ENCODE results near the gene HACD4. TPM values are rescaled to one million over a fixed set of nuclear protein-coding genes. Genes with fewer than 3 reads are reported as not detected.

Gene HACD4
- total and polyA plus RNA-seq, 2 experiments from 2014 or later, result 1.2 to 1.3 TPM

DNA sequence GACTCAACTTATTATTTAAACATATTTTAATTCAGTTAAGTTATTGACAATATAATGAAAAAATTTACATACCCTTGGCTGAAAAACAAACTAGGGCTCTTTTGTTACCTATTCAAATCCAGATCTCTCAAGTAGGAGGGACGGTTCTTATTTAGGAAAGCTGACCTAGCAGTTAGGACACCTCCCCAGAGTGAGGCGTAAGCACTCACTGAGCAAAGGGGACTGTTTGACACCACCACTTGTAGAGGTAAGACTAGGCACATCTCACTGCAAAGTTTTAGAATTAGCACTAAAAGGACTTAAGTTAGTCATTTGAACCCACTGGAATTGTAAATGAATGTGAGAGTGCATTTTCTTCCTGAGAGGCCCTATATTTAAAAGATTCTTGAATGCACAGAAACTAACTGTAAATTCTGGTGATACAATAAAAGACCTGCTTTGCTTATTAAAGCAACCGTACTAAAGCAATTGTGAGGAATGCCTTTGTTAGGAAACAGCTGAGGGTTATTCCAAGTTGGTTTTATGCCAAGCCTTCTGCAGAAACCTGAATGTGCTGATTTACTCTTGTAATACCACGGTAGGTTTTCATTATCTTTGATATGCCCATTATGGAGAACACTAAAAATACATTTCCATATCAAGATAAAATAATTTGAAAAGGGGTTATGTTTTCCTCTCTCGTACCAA lies 16.2 kb downstream of the HACD4 start:
- Histone ChIP-seq H3K79me2 (no peaks in the 10 kb centered on the region), H3K4me1 (ENCODE audit: insufficient read depth) (no peaks in the 10 kb centered on the region), H3K4me2 (no peak overlapping the region), H3K36me3 (replicated peaks; ENCODE audit: insufficient read depth, low read depth) (no peaks in the 10 kb centered on the region), H3K9me2 (replicated peaks; ENCODE audit: insufficient read depth) (no peaks in the 10 kb centered on the region), H3K27ac (no peak overlapping the region), H2AFZ (no peak overlapping the region), H3K9me3 (ENCODE audit: low read depth) (no peaks in the 10 kb centered on the region), H4K20me1 (ENCODE audit: insufficient read depth, poor library complexity, severe bottlenecking) (no peaks in the 10 kb centered on the region), H3K27me3 (no peaks in the 10 kb centered on the region), H3K4me3 (no peak overlapping the region)
- 75% methylated on average over 5 of the region's 5 CpGs for WGBS (ENCODE audit: low lambda C conversion rate, missing lambda C conversion rate)
- no peak for TF ChIP-seq EZH2phosphoT487 (IDR thresholded peaks at IDR 0.05; ENCODE audit: low read depth, severe bottlenecking, unreplicated experiment)
- TF ChIP-seq, protein P1, sequence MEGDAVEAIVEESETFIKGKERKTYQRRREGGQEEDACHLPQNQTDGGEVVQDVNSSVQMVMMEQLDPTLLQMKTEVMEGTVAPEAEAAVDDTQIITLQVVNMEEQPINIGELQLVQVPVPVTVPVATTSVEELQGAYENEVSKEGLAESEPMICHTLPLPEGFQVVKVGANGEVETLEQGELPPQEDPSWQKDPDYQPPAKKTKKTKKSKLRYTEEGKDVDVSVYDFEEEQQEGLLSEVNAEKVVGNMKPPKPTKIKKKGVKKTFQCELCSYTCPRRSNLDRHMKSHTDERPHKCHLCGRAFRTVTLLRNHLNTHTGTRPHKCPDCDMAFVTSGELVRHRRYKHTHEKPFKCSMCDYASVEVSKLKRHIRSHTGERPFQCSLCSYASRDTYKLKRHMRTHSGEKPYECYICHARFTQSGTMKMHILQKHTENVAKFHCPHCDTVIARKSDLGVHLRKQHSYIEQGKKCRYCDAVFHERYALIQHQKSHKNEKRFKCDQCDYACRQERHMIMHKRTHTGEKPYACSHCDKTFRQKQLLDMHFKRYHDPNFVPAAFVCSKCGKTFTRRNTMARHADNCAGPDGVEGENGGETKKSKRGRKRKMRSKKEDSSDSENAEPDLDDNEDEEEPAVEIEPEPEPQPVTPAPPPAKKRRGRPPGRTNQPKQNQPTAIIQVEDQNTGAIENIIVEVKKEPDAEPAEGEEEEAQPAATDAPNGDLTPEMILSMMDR (IDR thresholded peaks at IDR 0.05; ENCODE audit: poor library complexity), result no peak
- TF ChIP-seq EZH2 (IDR thresholded peaks at IDR 0.05; ENCODE audit: borderline replicate concordance), result no peak
- no peak for DNase-seq (ENCODE audit: low spot score)

DNA sequence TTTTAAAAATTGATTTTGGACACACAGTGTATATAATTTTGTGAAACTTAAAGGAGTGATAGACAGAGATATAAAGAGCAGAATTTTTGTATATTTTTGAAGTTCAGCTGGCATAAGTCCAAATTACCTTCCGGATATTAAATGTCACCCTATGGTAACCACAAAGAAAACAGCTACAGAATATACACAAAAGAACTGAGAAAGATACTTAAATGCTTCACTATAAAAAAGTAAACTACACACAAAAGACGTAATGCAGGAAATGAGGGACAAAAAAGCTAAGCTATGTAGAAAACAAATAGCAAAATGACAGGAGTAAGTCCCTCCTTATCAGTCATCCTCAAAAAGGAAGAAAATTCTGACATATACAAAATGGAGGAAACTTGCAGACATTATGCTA lies 29.4 kb downstream of the HACD4 start:
- Histone ChIP-seq H3K36me3 (replicated peaks; ENCODE audit: insufficient read depth, low read depth) (no peaks in the 10 kb centered on the region), H3K4me3 (no peak overlapping the region), H3K4me2 (no peak overlapping the region), H3K9me3 (ENCODE audit: low read depth) (peaks cover 5% of the 10 kb centered on the region), H2AFZ (no peak overlapping the region), H4K20me1 (ENCODE audit: insufficient read depth, poor library complexity, severe bottlenecking) (no peaks in the 10 kb centered on the region), H3K27ac (no peak overlapping the region), H3K9me2 (replicated peaks; ENCODE audit: insufficient read depth) (no peaks in the 10 kb centered on the region), H3K4me1 (ENCODE audit: insufficient read depth) (no peaks in the 10 kb centered on the region), H3K79me2 (no peaks in the 10 kb centered on the region), H3K27me3 (no peaks in the 10 kb centered on the region)
- TF ChIP-seq, protein P1 (IDR thresholded peaks at IDR 0.05; ENCODE audit: poor library complexity), result no peak
- no peak for DNase-seq (ENCODE audit: low spot score)
- WGBS (ENCODE audit: low lambda C conversion rate, missing lambda C conversion rate), result 88% methylated on average over 2 of the region's 2 CpGs

DNA sequence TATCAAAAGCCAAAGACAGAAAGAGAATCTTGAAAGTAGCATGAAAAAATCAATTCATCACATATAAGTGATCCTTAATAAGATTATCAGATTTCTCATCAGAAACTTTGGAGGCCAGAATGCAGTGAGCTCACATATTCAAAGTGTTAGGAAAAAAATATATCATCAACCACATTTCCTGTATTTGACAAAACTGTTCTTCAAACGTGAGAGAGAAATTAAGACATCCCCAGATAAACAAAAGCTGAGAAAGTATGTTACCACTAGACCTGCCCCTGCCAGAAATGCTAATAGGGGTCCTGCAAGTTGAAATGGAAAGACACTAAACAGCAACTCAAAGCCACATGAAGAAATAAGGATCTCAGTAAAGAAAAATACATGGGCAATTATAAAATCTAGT lies 29.9 kb downstream of the HACD4 start:
- Histone ChIP-seq H3K36me3 (replicated peaks; ENCODE audit: insufficient read depth, low read depth) (no peaks in the 10 kb centered on the region), H3K79me2 (no peaks in the 10 kb centered on the region), H3K4me3 (no peak overlapping the region), H2AFZ (no peak overlapping the region), H3K4me1 (ENCODE audit: insufficient read depth) (no peaks in the 10 kb centered on the region), H3K27ac (no peak overlapping the region), H3K27me3 (no peaks in the 10 kb centered on the region), H3K9me2 (replicated peaks; ENCODE audit: insufficient read depth) (no peaks in the 10 kb centered on the region), H4K20me1 (ENCODE audit: insufficient read depth, poor library complexity, severe bottlenecking) (no peaks in the 10 kb centered on the region), H3K4me2 (no peak overlapping the region), H3K9me3 (ENCODE audit: low read depth) (peaks cover 5% of the 10 kb centered on the region)
- TF ChIP-seq EZH2 (IDR thresholded peaks at IDR 0.05; ENCODE audit: borderline replicate concordance) (no peak), EZH2phosphoT487 (IDR thresholded peaks at IDR 0.05; ENCODE audit: low read depth, severe bottlenecking, unreplicated experiment) (no peak)
- TF ChIP-seq, protein P1 (IDR thresholded peaks at IDR 0.05; ENCODE audit: poor library complexity), result no peak
- no peak for DNase-seq (ENCODE audit: low spot score)
- WGBS (ENCODE audit: low lambda C conversion rate, missing lambda C conversion rate), result 50% methylated on average over 1 of the region's 1 CpG

All from hepatocyte (in vitro differentiated cells).